Endothelial cell of umbilical vein (primary cell): ENCODE data around the gene BUB1. TPM values are rescaled to one million over a fixed set of nuclear protein-coding genes. Genes with fewer than 3 reads are reported as not detected.

Experiments used
- Bru-seq: library from RNA; stranded (reverse); fragments of 400-500 nt; gene quantifications from one replicate; lab custom pipeline; 2021; lab: Mats Ljungman, UMichigan
- BruChase-seq, 2 experiments: library from RNA; stranded (reverse); fragments of 400-500 nt; gene quantifications; one replicate each; lab custom pipeline; 2021; lab: Mats Ljungman, UMichigan
- BruUV-seq: library from RNA; stranded (reverse); fragments of 400-500 nt; replicated peaks from 2 replicates; lab custom pipeline; 2021; lab: Mats Ljungman, UMichigan
- CTCF ChIA-PET: fragments of 300-600, 350-600 bp; sonication (Branson Sonifier 250); formaldehyde crosslinking; loops from one replicate; lab custom pipeline; 2021; ENCODE audit warnings: antibody characterized with exemption, inconsistent platforms; lab: Charles Lee
- POLR2A ChIA-PET: fragments of 300-600, 350-600 bp; sonication (Branson Sonifier 250); formaldehyde crosslinking; loops from one replicate; lab custom pipeline; 2021; ENCODE audit warnings: antibody characterized with exemption, inconsistent platforms; lab: Charles Lee
- DNase-seq: peaks from one replicate; pipeline ENCODE4 v3.0.0-alpha.2; 2011; ENCODE audit warnings: low read depth, low spot score
- FAIRE-seq: peaks from 2 replicates; lab custom pipeline; 2011; peaks lifted over from hg19 to GRCh38; lab: Jason Lieb, UNC
- H2AFZ ChIP-seq: 2 replicates; pipeline ENCODE4 v1.6.0; 2012; ENCODE audit warnings: low read depth, low read length, control low read depth, inconsistent platforms
- H3K27ac ChIP-seq: 2 replicates; pipeline ENCODE4 v1.5.1; 2011; ENCODE audit warnings: low read depth, mild to moderate bottlenecking, control low read depth, low read length, moderate library complexity; ENCODE audit not compliant: insufficient read depth
- H3K27me3 ChIP-seq, 2 experiments: 2 replicates each; pipeline versions ENCODE4 v1.6.0 to v1.6.1; 2011; ENCODE audit warnings: low read length in 2 of 2, mixed read lengths in 1 of 2; ENCODE audit not compliant: control insufficient read depth in 2 of 2, insufficient read depth in 2 of 2
- H3K36me3 ChIP-seq, 2 experiments: 2 replicates in 1 of 2; 3 replicates in 1 of 2; pipeline ENCODE4 v1.5.1; 2011; ENCODE audit warnings: low read length in 2 of 2, mild to moderate bottlenecking in 1 of 2, moderate library complexity in 1 of 2; ENCODE audit not compliant: control insufficient read depth in 2 of 2, insufficient read depth in 2 of 2; ENCODE audit errors: extremely low read depth in 1 of 2
- H3K4me1 ChIP-seq: 3 replicates; pipeline ENCODE4 v1.5.1; 2011; ENCODE audit warnings: mild to moderate bottlenecking, low read length; ENCODE audit not compliant: control insufficient read depth, insufficient read depth; ENCODE audit errors: extremely low read depth
- H3K4me2 ChIP-seq: 2 replicates; pipeline ENCODE4 v1.6.1; 2011; ENCODE audit warnings: low read length, control low read depth, mixed read lengths; ENCODE audit not compliant: insufficient read depth
- H3K4me3 ChIP-seq, 3 experiments: fragments of 200-600 bp in 1 of 3; sonication (generic), shearing (Covaris generic) in 1 of 3; replicated peaks in 1 of 3; 2 replicates each; pipeline ENCODE4 v1.5.1; 2011 to 2016; ENCODE audit warnings: control low read depth in 3 of 3, low read length in 3 of 3, mild to moderate bottlenecking in 2 of 3, inconsistent platforms in 1 of 3, low read depth in 1 of 3, moderate library complexity in 1 of 3; ENCODE audit not compliant: insufficient read depth in 1 of 3
- H3K79me2 ChIP-seq: 2 replicates; pipeline ENCODE4 v1.6.0; 2012; ENCODE audit warnings: low read length, inconsistent platforms; ENCODE audit not compliant: control insufficient read depth, insufficient read depth
- H3K9ac ChIP-seq: replicated peaks from 2 replicates; pipeline ENCODE3; 2011; ENCODE audit warnings: low read length, control low read depth; ENCODE audit not compliant: insufficient read depth; ENCODE audit errors: extremely low read depth
- H3K9me1 ChIP-seq: replicated peaks from 3 replicates; pipeline ENCODE4 v1.6.0; 2011; ENCODE audit warnings: mild to moderate bottlenecking, low read length; ENCODE audit not compliant: control insufficient read depth, insufficient read depth; ENCODE audit errors: extremely low read depth
- H3K9me3 ChIP-seq: replicated peaks from 2 replicates; pipeline ENCODE4 v1.5.1; 2012; ENCODE audit warnings: low read length, inconsistent platforms; ENCODE audit not compliant: control insufficient read depth, insufficient read depth
- H4K20me1 ChIP-seq: replicated peaks from 2 replicates; pipeline ENCODE3; 2011; ENCODE audit warnings: mild to moderate bottlenecking, low read length; ENCODE audit not compliant: control insufficient read depth, insufficient read depth; ENCODE audit errors: extremely low read depth
- FOS ChIP-seq: IDR thresholded peaks from 2 replicates; pipeline ENCODE4 v1.6.1; 2011; ENCODE audit warnings: mild to moderate bottlenecking, low read length, moderate library complexity, borderline replicate concordance; ENCODE audit not compliant: insufficient read depth
- JUN ChIP-seq: IDR thresholded peaks from 2 replicates; pipeline ENCODE4 v1.6.1; 2011; ENCODE audit warnings: borderline replicate concordance, low read depth; ENCODE audit not compliant: insufficient read length, insufficient read depth
- POLR2A ChIP-seq: IDR thresholded peaks from 2 replicates; pipeline ENCODE4 v1.6.1; 2012; ENCODE audit warnings: low read depth, mild to moderate bottlenecking, control low read depth, low read length
- POLR2AphosphoS5 ChIP-seq: IDR thresholded peaks from 2 replicates; pipeline ENCODE4 v1.6.1; 2012; ENCODE audit warnings: low read depth, mild to moderate bottlenecking, control low read depth, low read length, moderate library complexity; ENCODE audit not compliant: insufficient read depth
- dilution Hi-C: fragments of 300-500 bp; cut with MboI; formaldehyde crosslinking; loops from one replicate; pipeline ENCODE4 v1.15.0; 2019; ENCODE audit warnings: low sequenced_read_pairs; ENCODE audit not compliant: extremely low pct_ligation_motif_present
- intact Hi-C: fragments of 100-400 bp; cut with micrococcal nuclease; formaldehyde crosslinking; loops from one replicate; pipeline ENCODE4 v1.10.0; 2022
- long read RNA-seq: library from polyadenylated mRNA; stranded (forward); transcript quantifications from one replicate; pipeline ENCODE4 v2.0.0, GENCODE V29; 2021
- polyA minus RNA-seq, 3 experiments: library from RNA; depleted of rRNA, polyadenylated mRNA; stranded (reverse); fragments of >200 nt; gene quantifications; 1 replicate in 1 of 3; 2 replicates in 2 of 3; pipeline ENCODE4 v1.2.3, GENCODE V29; 2011
- polyA plus RNA-seq, 4 experiments: library from polyadenylated mRNA; depleted of rRNA in 3 of 4; stranded (reverse) in 3 of 4; unstranded in 1 of 4; fragments of >200 nt; gene quantifications; 2 replicates each; pipeline versions ENCODE4 v1.2.1 to v1.2.3, GENCODE V29; 2011 to 2012; ENCODE audit warnings: missing spikeins in 1 of 4
- total RNA-seq: library from RNA; stranded (reverse); gene quantifications from 2 replicates; pipeline ENCODE4 v1.2.3, GENCODE V29; 2021
- TF ChIP-seq, protein P1 (sequence below): IDR thresholded peaks from 2 replicates; pipeline ENCODE4 v1.6.1; 2011; ENCODE audit not compliant: insufficient read depth, insufficient read length

Gene BUB1
- total RNA-seq (54.1 and 66.4 TPM in 2 replicates), polyA plus RNA-seq (11.5 and 16.1 TPM in 2 replicates), polyA minus RNA-seq (28.0 and 35.8 TPM in 2 replicates), Bru-seq, nascent RNA (percentile 81 among the genes with signal in this experiment), BruChase-seq, experiment 1, labeled RNA remaining after a 6-hour chase (percentile 84 among the genes with signal in this experiment), BruChase-seq, experiment 2, labeled RNA remaining after a 2-hour chase (percentile 80 among the genes with signal in this experiment)
- 23.0 and 25.5 TPM in 2 replicates for polyA plus RNA-seq (2011; cell fraction: cytosol; rRNA removed)
- 40.5 and 58.0 TPM in 2 replicates for polyA plus RNA-seq (2011; cell fraction: nucleus; rRNA removed)
- 14.9 and 39.5 TPM in 2 replicates for polyA plus RNA-seq (2012)
- 29.7 TPM for polyA minus RNA-seq (2011; cell fraction: cytosol; rRNA and poly(A)+ RNA removed)
- 42.0 and 61.6 TPM in 2 replicates for polyA minus RNA-seq (2011; cell fraction: nucleus; rRNA and poly(A)+ RNA removed)
- long read RNA-seq, transcript BUB1-201 (25 exons, 3,507 nt), result major isoform, 92 of 133 reads
- long read RNA-seq, partial matches to known transcripts, result 21 of 133 reads
- long read RNA-seq, other reads (novel, unspliced or antisense), result 17 of 133 reads

DNA sequence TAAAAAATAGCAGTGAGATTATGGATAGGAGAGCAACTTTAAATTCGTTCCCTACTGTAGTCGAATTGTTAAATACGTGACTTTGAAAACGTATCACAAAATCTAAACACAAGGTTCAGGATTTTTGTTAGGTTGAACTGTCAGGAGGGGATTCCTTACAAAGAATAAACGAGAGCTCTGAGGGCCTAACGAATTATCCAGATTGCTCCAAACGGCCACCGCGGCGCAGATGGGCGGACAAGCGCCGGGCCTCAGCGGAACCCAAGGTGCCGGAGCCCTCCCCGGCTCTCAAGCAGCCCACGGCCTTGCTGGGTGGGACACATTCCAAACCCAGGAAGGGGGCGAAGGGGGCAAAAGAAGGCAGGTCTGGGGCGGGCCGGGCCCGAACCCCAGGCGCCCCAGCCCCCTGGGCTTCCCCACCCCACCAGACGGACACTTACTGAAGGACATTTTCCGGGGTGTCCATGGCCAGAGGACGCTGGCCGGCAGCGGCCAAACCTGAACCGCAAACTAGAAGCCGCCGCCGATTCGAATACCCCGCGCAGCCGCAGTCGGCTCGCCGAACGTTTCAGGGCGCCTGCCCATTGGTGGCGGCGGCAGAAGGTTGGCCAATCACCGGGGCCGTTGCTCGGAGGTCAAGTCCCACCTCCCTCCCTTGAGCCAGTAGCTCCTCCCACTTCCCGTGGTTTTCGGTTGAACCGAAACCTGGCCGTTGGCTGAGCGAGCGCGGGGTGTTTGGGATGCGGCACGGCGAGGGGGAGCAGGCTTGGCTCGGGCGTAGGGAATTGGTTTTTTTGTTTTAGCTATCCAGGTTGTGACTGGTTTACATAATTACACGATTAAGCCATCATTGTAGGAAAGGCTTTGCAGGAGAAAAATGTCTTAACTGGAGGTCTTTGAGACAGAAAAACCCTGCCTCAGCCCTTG lies at the start of gene BUB1:
TSS of gene BUB1 (minus strand) at position 534 of the 927 bp plus-strand sequence. CDS start at position 466, 68 bp downstream.
- TF ChIP-seq JUN (no peak), POLR2AphosphoS5 (peak; percentile 88), POLR2A (peak; percentile 93), FOS (no peak)
- TF ChIP-seq, protein P1, sequence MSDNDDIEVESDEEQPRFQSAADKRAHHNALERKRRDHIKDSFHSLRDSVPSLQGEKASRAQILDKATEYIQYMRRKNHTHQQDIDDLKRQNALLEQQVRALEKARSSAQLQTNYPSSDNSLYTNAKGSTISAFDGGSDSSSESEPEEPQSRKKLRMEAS, result no peak
- H4K20me1 ChIP-seq, result no peaks in the 10 kb centered on the region
- H3K9ac ChIP-seq, result peak within 1 kb of the TSS; percentile 78
- DNase-seq (peak; percentile 96), FAIRE-seq (peak; percentile 87)
- peaks cover 40% of the 10 kb centered on the region for H3K79me2 ChIP-seq
- H3K4me2 ChIP-seq, result peak within 1 kb of the TSS; percentile 96
- H3K36me3 ChIP-seq, result peaks cover 0 to 7% of the 10 kb centered on the region in 2 experiments
- intact Hi-C loops (loop anchor here (1.0 kb wide), 1 partner anchor 78 kb away; no protein-coding TSS in a partner anchor), dilution Hi-C loops (no loop called here)
- TSS peak; percentile 53 for BruUV-seq
- ChIA-PET CTCF (interaction anchor here (0.7 to 2.9 kb wide), 3 partner anchors 10 to 78 kb away, joined by 3 to 37 read pairs (median 6); no protein-coding TSS in a partner anchor), POLR2A (no interaction called here)
- H3K4me3 ChIP-seq, result peak within 1 kb of the TSS; percentile 80 to 94 (median 88)
- H2AFZ ChIP-seq, result peak within 1 kb of the TSS; percentile 70
- H3K9me3 ChIP-seq, result no peaks in the 10 kb centered on the region
- peaks cover 35% of the 10 kb centered on the region for H3K4me1 ChIP-seq
- H3K27me3 ChIP-seq, result peaks cover under 1 to 4% of the 10 kb centered on the region in 2 experiments
- H3K27ac ChIP-seq, result peak within 1 kb of the TSS; percentile 60
- H3K9me1 ChIP-seq, result no peaks in the 10 kb centered on the region
